ENCODE measurements around the gene FAS.

FAS gene

DNA sequence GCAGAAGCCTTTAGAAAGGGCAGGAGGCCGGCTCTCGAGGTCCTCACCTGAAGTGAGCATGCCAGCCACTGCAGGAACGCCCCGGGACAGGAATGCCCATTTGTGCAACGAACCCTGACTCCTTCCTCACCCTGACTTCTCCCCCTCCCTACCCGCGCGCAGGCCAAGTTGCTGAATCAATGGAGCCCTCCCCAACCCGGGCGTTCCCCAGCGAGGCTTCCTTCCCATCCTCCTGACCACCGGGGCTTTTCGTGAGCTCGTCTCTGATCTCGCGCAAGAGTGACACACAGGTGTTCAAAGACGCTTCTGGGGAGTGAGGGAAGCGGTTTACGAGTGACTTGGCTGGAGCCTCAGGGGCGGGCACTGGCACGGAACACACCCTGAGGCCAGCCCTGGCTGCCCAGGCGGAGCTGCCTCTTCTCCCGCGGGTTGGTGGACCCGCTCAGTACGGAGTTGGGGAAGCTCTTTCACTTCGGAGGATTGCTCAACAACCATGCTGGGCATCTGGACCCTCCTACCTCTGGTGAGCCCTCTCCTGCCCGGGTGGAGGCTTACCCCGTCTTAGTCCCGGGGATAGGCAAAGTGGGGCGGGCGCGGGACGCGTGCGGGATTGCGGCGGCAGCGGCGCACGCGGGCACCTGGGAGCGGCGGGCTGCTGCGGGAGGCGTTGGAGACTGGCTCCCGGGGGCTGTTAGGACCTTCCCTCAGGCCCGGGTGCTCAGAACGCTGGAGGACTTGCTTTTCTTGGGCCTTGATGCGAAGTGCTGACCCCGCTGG lies at the start of gene FAS:
Gene FAS, plus strand, starts transcription at position 415 of the 777 bp plus-strand sequence. Its CDS starts 79 bp downstream, at position 494.
- Histone ChIP-seq H3K27ac (ENCODE audit: low read depth, low read length) (peak within 1 kb of the TSS; percentile 93), H3K36me3 (ENCODE audit: control insufficient read depth, insufficient read depth, low read length) (no peaks in the 10 kb centered on the region), H3K27me3 (ENCODE audit: control insufficient read depth, insufficient read depth, low read length) (no peaks in the 10 kb centered on the region), H3K9ac (ENCODE audit: low read length) (peak within 1 kb of the TSS; percentile 80), H3K4me3 (ENCODE audit: low read length) (peak within 1 kb of the TSS; percentile 98), H3K4me1 (ENCODE audit: control insufficient read depth, insufficient read depth, low read length) (peaks cover 11% of the 10 kb centered on the region)

DNA sequence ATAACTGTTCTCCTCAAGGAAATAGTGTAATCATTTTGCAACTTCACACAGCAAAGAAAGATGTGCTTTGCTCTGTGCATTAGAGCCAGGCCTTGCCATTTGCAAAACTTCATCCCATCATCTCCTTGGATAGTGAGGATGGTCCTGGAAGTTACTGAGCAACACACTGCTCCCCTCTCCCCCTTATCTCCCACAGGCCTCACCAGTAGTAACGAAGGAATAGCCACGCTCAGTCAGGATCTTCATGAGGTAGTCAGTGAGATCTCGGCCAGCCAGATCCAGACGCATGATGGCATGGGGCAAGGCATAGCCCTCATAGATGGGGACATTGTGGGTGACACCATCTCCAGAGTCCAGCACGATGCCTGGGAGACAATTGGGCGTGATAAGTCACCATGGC lies 49.6 kb upstream of the FAS start:
- H3K4me3 ChIP-seq (ENCODE audit: low read length), result no peak overlapping the region
- H3K27ac ChIP-seq (ENCODE audit: low read depth, low read length), result peak overlapping the region; percentile 75
- H3K36me3 ChIP-seq (ENCODE audit: control insufficient read depth, insufficient read depth, low read length), result peaks cover 55% of the 10 kb centered on the region
- no peaks in the 10 kb centered on the region for H3K27me3 ChIP-seq (ENCODE audit: control insufficient read depth, insufficient read depth, low read length)
- H3K4me1 ChIP-seq (ENCODE audit: control insufficient read depth, insufficient read depth, low read length), result peaks cover 45% of the 10 kb centered on the region
- H3K9ac ChIP-seq (ENCODE audit: low read length), result no peak overlapping the region

GRCh38 chr10:88943778-88944177 lies 46.8 kb upstream of the FAS start:
- no peak overlapping the region for H3K9ac ChIP-seq (ENCODE audit: low read length)
- peaks cover 53% of the 10 kb centered on the region for H3K4me1 ChIP-seq (ENCODE audit: control insufficient read depth, insufficient read depth, low read length)
- H3K27ac ChIP-seq (ENCODE audit: low read depth, low read length), result peak overlapping the region; percentile 75

GRCh38 chr10:88944813-88945212 lies 45.8 kb upstream of the FAS start:
- H3K9ac ChIP-seq (ENCODE audit: low read length), result no peak overlapping the region
- peaks cover 42% of the 10 kb centered on the region for H3K36me3 ChIP-seq (ENCODE audit: control insufficient read depth, insufficient read depth, low read length)
- H3K4me1 ChIP-seq (ENCODE audit: control insufficient read depth, insufficient read depth, low read length), result peaks cover 53% of the 10 kb centered on the region
- no peak overlapping the region for H3K4me3 ChIP-seq (ENCODE audit: low read length)
- H3K27me3 ChIP-seq (ENCODE audit: control insufficient read depth, insufficient read depth, low read length), result no peaks in the 10 kb centered on the region
- H3K27ac ChIP-seq (ENCODE audit: low read depth, low read length), result peak overlapping the region; percentile 75

More at GRCh38 chr10:88943778-88944177, 46.8 kb upstream of the FAS start:
- Histone ChIP-seq H3K27me3 (ENCODE audit: control insufficient read depth, insufficient read depth, low read length) (no peaks in the 10 kb centered on the region), H3K36me3 (ENCODE audit: control insufficient read depth, insufficient read depth, low read length) (peaks cover 51% of the 10 kb centered on the region), H3K4me3 (ENCODE audit: low read length) (no peak overlapping the region)

DNA sequence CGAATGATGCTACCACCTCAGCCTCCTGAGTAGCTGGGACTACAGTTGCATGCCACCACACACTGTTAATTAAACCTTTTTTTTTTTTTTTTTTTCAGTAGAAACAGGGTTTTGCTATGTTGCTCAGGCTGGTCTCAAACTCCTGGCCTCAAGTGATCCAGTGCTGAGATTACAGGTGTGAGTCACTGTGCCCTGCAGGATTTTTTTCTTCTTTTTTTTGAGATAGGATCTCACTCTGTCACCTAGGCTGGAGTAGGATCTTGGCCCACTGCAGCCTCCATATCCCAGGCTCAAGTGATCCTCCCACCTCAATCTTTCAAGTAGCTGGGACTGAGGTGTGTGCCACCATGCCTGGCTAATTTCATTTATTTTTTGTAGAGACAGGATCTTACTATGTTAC lies 44.4 kb upstream of the FAS start:
- H3K36me3 ChIP-seq (ENCODE audit: control insufficient read depth, insufficient read depth, low read length), result peaks cover 32% of the 10 kb centered on the region
- H3K27ac ChIP-seq (ENCODE audit: low read depth, low read length), result peak overlapping the region; percentile 65
- H3K9ac ChIP-seq (ENCODE audit: low read length), result no peak overlapping the region
- peak overlapping the region; percentile 17 for H3K4me3 ChIP-seq (ENCODE audit: low read length)
- peaks cover 58% of the 10 kb centered on the region for H3K4me1 ChIP-seq (ENCODE audit: control insufficient read depth, insufficient read depth, low read length)
- H3K27me3 ChIP-seq (ENCODE audit: control insufficient read depth, insufficient read depth, low read length), result no peaks in the 10 kb centered on the region

DNA sequence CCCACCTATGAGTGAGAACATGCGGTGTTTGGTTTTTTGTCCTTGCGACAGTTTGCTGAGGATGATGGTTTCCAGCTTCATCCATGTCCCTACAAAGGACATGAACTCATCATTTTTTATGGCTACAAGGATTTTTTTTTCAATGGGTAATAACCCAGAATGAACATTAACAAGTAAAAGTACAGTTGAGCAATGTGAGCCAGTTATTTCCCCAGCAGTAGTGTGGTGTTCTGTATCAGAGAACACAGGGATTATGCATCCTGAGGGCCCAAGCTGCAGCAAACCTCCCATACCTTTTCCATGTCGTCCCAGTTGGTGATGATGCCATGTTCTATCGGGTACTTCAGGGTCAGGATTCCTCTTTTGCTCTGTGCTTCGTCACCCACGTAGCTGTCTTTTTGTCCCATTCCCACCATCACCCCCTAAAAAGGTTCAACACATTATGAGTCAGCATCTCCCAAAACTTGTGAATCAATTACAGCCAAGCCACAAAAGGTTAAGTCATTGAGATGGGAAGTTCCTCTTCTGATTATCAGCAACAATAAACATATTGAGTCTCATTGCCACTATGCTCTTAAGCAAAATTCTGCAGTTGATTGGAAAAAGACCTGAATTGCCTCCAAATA lies 43.5 kb upstream of the FAS start:
- peak overlapping the region; percentile 29 for H3K4me3 ChIP-seq (ENCODE audit: low read length)

DNA sequence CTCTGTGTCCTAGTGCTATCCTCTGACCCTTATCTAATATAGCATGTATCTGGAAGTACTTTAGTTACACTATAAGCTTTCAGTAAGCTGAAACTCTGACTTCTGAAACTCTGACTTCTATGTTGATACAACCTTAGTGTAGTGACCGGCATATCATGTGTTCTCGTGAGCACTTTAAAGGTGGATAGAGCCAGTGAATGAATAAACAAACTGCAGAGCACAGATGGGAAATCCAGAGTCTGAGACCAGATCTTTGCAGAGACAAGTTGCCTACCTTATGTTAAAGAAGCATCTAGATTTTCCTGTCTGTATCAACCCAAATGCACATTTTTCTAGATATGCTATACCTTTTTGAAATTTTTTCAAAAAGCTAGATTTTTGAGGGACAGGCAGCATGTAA lies 41.5 kb upstream of the FAS start:
- no peak overlapping the region for H3K9ac ChIP-seq (ENCODE audit: low read length)
- H3K4me3 ChIP-seq (ENCODE audit: low read length), result peak overlapping the region; percentile 37

More for the DNA sequence above, 43.5 kb upstream of the FAS start:
- Histone ChIP-seq H3K9ac (ENCODE audit: low read length) (no peak overlapping the region), H3K36me3 (ENCODE audit: control insufficient read depth, insufficient read depth, low read length) (peaks cover 24% of the 10 kb centered on the region), H3K27ac (ENCODE audit: low read depth, low read length) (peak overlapping the region; percentile 99), H3K27me3 (ENCODE audit: control insufficient read depth, insufficient read depth, low read length) (no peaks in the 10 kb centered on the region), H3K4me1 (ENCODE audit: control insufficient read depth, insufficient read depth, low read length) (peaks cover 52% of the 10 kb centered on the region)

GRCh38 chr10:88949912-88950837 lies 40.4 kb upstream of the FAS start:
- H3K36me3 ChIP-seq (ENCODE audit: control insufficient read depth, insufficient read depth, low read length), result peaks cover 7% of the 10 kb centered on the region
- peaks cover 40% of the 10 kb centered on the region for H3K4me1 ChIP-seq (ENCODE audit: control insufficient read depth, insufficient read depth, low read length)
- H3K27me3 ChIP-seq (ENCODE audit: control insufficient read depth, insufficient read depth, low read length), result no peaks in the 10 kb centered on the region
- peak overlapping the region; percentile 99 for H3K27ac ChIP-seq (ENCODE audit: low read depth, low read length)
- peak overlapping the region; percentile 74 for H3K4me3 ChIP-seq (ENCODE audit: low read length)
- H3K9ac ChIP-seq (ENCODE audit: low read length), result peak overlapping the region; percentile 14

More for the DNA sequence above, 41.5 kb upstream of the FAS start:
- Histone ChIP-seq H3K36me3 (ENCODE audit: control insufficient read depth, insufficient read depth, low read length) (peaks cover 9% of the 10 kb centered on the region), H3K27me3 (ENCODE audit: control insufficient read depth, insufficient read depth, low read length) (no peaks in the 10 kb centered on the region), H3K27ac (ENCODE audit: low read depth, low read length) (peak overlapping the region; percentile 99), H3K4me1 (ENCODE audit: control insufficient read depth, insufficient read depth, low read length) (peaks cover 44% of the 10 kb centered on the region)

DNA sequence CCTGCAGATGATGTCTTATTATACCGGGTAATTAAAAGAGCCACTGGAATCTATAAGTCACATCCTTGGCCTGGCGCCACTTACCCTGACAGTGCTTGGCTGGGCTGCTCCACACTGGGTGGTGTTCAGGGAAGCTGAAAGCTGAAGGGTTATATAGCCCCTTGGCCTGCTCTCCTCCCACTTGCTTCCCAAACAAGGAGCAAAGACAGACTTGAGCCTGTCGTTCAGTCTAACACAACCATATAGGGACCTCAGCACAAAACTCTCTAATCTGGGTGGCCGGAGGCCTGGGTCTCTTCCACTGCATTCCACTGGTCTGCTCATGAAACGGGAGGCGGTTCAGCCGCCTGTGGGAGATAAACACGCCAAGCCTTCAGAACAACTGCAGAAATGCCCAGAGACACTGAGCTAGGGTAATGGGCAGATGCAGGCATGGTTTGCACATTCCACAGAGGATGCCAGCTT lies 37.9 kb upstream of the FAS start, which contains the start of gene ACTA2:
Gene ACTA2, minus strand, starts transcription at position 127 of the 465 bp plus-strand sequence. CDS start 3,843 bp downstream, outside the sequence.
- peak within 1 kb of the TSS; percentile 74 for H3K4me3 ChIP-seq (ENCODE audit: low read length)
- H3K27ac ChIP-seq (ENCODE audit: low read depth, low read length), result peak within 1 kb of the TSS; percentile 99
- peak within 1 kb of the TSS; percentile 45 for H3K9ac ChIP-seq (ENCODE audit: low read length)
- H3K4me1 ChIP-seq (ENCODE audit: control insufficient read depth, insufficient read depth, low read length), result peaks cover 25% of the 10 kb centered on the region
- H3K27me3 ChIP-seq (ENCODE audit: control insufficient read depth, insufficient read depth, low read length), result no peaks in the 10 kb centered on the region
- H3K36me3 ChIP-seq (ENCODE audit: control insufficient read depth, insufficient read depth, low read length), result no peaks in the 10 kb centered on the region

DNA sequence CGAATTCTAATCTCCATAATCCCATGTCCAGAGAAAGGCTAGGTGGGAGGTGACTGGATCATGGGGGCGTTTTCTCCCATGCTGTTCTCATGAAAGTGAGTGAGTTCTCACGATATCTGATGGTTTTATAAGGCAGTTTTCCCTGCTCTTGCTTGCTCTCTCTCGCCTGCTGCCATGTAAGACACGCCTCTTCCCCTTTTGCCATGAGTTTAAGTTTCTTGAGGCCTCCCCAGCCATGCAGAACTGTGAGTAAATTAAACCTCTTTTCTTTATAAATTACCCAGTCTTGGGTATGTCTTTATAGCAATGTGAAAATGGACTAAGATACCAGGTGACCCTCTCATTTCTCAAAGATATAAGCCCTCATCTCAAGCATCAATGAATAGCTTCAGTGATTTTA lies 36.9 kb upstream of the FAS start:
- Histone ChIP-seq H3K27me3 (ENCODE audit: control insufficient read depth, insufficient read depth, low read length) (no peaks in the 10 kb centered on the region), H3K4me1 (ENCODE audit: control insufficient read depth, insufficient read depth, low read length) (peaks cover 25% of the 10 kb centered on the region), H3K4me3 (ENCODE audit: low read length) (peak overlapping the region; percentile 74), H3K27ac (ENCODE audit: low read depth, low read length) (peak overlapping the region; percentile 99), H3K9ac (ENCODE audit: low read length) (no peak overlapping the region), H3K36me3 (ENCODE audit: control insufficient read depth, insufficient read depth, low read length) (no peaks in the 10 kb centered on the region)

GRCh38 chr10:88954458-88955083 lies 36.0 kb upstream of the FAS start:
- no peak overlapping the region for H3K9ac ChIP-seq (ENCODE audit: low read length)
- no peaks in the 10 kb centered on the region for H3K27me3 ChIP-seq (ENCODE audit: control insufficient read depth, insufficient read depth, low read length)
- no peaks in the 10 kb centered on the region for H3K36me3 ChIP-seq (ENCODE audit: control insufficient read depth, insufficient read depth, low read length)
- peak overlapping the region; percentile 99 for H3K27ac ChIP-seq (ENCODE audit: low read depth, low read length)
- H3K4me1 ChIP-seq (ENCODE audit: control insufficient read depth, insufficient read depth, low read length), result peaks cover 25% of the 10 kb centered on the region
- H3K4me3 ChIP-seq (ENCODE audit: low read length), result no peak overlapping the region

Data from rectal smooth muscle tissue (tissue), 1 donor.